ENCODE results near the gene MLXIP.
"Not testable (repeated sequence)": the region's sequence is repeated elsewhere in the genome, so short reads cannot be mapped to it uniquely, and the experiment has no call there.

The MLXIP gene

DNA sequence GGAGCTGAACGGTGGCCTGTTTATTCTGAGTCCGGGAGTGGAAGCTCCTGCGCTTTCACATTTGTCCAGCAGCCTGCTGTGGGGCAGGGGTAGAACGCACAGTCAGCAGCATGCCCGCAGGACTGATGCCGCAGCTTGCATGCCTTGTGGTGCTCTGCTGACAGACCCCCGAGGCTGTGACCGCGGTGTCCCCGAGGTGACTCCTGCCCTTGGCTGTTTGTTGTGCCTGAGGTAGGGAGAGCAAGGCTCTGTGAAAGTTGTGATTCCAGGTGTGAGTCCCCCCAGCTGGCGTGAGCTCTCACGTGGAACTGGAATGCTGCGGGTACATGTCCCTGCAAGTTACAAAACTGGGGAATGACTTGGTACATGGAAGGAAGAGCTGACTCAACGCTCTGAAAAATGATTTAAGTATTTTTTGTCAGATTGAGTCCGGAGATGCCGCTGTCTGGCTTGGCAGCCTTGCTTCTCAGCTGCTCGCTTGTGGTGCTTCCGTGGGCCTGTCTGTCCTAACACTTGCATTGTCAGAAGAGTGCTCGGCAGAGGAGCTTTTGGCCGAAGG lies 18.1 kb downstream of the MLXIP start:
- peak; percentile 65 for DNase-seq

DNA sequence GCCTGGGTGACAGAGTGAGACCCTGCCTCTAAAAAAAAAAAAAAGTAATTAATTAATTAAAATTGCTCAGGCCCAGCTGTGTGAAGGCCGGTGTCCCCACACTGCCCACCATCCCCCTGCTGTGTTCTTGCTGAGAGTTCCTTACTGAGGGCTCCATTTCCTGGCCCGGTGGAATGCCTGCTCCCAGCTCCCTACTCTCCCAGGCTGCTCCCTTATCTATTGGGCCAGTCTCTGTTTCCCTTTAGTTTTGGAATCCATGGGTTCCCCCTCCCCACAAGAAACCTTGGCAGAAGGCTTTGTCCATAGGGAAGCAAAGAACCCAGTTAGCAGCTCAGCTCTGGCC lies 19.0 kb downstream of the MLXIP start:
- DNase-seq, result no peak

DNA sequence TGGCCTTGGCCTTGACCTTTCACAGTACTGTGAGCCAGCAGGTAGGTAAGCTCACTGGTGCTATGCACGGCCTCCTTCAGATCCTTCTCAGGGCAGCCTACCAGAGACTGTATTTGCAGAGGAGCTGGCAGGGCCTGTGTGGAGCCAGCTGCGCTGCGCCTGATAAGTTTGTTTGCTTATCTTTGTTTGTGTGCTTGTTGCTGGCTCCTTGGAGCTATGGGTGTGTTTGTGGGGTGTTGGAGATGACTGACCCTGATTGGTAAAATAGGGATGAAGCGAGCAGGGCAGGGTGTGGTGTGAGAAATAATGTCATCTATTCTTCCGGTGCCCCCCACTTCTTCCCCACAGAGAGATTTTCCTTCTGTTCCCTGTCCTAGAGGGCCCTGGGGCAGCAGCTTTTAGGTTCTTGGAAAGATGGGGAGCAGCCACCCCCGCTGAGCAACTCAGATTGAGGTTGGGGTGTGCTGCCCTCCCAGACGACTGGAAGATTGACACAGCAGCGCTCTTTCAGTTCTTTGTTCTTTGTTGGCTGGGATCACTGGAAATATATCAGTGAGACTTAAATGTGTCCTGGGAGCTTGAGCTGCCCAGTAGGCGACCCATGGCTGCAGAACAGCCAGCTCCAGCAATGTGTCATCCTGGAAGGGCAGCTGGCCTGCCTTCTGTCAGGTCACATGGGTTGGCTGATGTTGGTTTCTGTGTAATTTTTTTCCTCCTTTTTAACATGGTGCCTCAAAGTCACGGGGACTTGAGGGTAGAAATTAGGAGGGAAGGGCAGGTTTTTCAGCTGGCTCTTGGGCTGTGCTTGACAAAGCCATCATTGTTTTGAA lies 19.6 kb downstream of the MLXIP start:
- peak; percentile 75 for DNase-seq

GRCh38 chr12:122099280-122099749 lies 20.8 kb downstream of the MLXIP start:
- DNase-seq, result no peak

DNA sequence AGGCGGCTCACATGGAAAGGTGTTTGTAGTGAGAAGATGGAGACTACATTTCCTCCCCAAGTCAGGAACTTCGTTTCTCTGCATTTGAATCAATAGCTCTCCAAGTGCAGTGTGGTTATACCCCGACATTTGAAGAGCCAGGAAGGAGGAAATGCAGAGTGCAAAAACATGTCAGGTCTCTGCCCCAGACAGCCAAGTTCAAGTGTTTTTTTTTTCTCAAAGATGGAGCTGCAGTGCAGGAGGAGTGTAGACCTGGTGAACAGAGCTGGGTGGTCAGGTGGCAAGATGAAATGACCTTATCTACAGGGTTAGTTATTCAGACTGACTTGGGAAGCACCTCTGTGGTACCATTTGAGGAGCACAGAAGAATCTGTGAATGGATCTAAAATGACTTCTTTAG lies 21.3 kb downstream of the MLXIP start:
- no peak for DNase-seq

DNA sequence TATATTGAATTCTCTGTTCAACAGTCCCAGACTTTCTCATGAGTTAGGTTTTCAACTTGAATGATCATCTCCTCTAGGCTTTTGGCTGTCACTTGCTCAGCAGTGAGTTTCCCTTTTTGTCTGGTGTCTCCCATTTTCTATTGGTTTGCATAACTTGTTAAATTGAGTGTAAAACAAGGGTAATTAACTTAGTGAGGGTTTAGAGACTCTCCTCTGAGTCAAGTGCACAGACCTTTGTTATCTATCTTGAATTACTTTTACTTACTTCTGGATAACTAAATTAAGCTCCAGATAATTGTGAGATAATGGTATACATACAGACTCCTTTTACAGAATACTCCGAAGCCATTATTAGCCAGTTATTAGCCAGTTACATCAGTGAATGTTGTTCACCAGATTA lies 22.0 kb downstream of the MLXIP start:
- DNase-seq, result peak; percentile 58

DNA sequence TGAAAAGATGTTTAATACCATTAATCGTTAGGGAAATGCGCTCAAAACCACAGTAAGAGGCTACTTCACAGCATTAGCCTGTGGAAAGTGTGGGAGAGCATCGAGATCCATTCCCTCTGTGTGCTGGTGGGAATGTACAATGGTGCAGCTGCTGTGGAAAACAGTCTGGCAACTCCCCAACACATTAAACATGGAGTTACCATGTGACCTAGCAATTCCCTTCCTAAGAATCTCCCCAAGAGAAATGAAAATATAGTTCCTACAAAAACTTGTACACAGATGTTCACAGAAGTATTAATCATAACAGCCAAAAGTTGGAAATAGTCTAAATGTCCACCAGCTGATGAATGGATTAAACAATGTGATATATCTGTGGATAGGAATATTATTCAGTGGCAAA lies 23.8 kb downstream of the MLXIP start:
- DNase-seq, result no peak

DNA sequence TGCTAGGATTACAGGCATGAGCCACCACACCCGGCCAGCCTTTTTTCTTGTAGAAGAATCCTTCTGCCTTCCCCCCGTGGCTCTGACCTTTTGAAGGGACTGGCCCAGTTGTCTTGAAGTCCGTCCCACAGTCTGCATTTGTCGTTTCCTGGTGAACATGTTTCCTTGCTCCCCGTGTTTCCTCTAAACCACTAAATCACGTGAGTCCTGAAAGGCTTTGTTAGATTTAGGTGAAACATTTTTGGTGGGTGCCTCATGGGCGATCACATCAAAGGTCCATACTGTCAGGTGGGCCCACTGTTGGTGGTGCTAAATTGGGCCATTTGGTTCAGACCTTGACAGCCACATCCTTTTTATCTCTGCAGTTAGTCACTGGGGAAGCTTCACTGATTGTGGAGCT lies 26.3 kb downstream of the MLXIP start:
- no peak for DNase-seq

- not testable (repeated sequence) for DNase-seq
Measured at GRCh38 chr12:122105496-122105895, 26.9 kb downstream of the MLXIP start.

DNA sequence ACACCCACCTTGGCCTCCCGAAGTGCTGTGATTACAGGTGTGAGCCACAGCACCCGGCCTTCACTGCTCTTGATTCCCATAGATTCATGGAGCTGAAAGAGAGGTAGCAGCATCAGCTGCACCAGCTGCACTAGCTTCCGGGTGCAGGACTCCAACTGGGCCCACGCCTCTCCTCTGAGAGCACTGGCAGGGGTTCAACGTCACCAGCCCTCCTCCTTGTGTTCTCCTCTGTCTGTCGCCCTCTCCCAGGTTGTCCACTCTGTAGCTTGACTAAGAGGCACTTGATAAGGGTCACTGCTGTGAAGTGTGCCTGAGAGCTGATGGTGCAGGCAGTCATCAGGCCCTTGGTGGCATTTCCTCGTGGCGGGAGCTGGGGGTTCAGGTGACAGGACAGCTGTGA lies 28.3 kb downstream of the MLXIP start:
- DNase-seq, result no peak

GRCh38 chr12:122107261-122107660 lies 28.7 kb downstream of the MLXIP start:
- DNase-seq, result no peak

DNA sequence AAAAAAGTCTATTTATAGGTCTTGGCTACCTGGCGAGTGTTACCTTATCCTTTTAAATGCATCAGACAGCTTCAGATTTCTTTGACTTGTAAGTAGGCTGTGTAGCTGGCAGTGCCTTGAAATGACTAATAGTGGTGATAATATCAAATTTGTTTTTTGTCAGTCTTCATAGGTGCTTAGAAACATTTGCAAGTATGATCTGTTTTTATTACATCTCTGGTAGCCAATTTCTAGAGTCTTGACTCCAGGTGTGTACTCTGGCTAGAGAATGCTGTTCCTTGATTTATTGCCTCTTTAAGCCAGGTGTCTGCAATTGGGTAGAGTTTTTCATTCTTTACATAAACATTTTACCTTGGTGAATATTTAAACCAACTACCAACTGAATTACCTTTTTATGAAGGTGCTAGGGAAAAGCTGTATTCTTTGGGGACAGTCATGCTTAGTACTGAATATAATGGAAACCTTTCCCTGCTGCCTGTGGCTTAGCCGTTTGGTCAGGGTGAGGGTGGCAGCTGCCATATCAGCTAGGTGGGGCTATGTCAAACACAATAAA lies 32.6 kb downstream of the MLXIP start:
- DNase-seq, result peak; percentile 95

GRCh38 chr12:122116707-122117535 lies 38.4 kb downstream of the MLXIP start:
- no peak for DNase-seq

GRCh38 chr12:122117979-122118378 lies 39.4 kb downstream of the MLXIP start:
- no peak for DNase-seq

GRCh38 chr12:122121341-122121740 lies 42.8 kb downstream of the MLXIP start:
- DNase-seq, result not testable (repeated sequence)

GRCh38 chr12:122121745-122122144 lies 43.2 kb downstream of the MLXIP start:
- no peak for DNase-seq

DNA sequence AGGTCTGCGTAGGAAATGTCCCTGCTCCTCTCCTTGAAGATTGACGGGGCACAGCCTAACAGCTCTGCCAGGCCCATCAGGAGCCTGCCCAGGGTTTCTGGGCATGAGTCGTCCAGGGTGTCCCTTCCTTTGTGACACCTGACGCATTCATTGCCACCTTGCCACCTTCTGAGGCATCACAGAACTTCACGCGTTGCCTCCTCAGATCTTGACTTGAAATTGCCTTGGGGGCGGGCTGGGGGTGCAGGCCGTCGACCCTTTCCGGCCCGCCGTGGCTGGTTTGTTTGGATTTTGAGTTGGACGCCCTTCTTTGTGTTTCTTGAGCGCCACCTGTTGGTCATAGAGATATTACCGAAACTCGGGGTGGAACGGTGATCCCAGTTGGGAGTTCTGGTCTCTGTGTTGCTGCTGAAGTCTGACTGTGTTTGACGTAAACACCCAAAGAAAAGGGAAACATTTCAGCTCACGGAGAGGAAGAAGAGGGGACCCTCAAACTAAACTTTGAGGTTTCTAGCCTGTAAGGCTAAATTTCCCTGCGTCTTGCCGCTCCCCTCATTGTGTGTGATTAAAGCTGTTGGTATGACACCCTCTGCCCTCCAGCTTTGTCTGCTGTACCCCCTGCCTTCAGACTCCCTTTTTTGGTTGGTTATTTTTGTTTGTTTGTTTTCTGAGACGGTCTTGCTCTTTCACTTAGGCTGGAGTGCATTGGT lies 44.6 kb downstream of the MLXIP start:
- peak; percentile 49 for DNase-seq

DNA sequence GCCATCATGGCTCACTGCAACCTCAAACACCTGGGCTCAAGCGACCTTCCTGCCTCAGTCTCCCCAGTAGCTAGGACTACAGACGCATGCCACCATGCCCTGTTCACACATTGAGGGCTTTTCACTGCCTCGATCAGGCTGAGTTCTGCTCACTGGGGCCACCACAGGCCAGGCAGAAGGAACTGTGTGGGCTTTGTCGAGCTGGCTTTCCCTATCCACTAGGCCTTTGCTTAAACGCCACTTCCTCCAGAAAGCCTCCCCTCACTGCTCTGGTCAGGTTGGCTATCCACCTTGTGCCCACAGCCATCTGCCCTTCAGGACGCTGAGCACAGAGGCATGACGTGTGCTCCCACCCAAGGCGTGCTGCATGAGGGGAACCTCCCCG lies 45.2 kb downstream of the MLXIP start:
- DNase-seq, result no peak

DNA sequence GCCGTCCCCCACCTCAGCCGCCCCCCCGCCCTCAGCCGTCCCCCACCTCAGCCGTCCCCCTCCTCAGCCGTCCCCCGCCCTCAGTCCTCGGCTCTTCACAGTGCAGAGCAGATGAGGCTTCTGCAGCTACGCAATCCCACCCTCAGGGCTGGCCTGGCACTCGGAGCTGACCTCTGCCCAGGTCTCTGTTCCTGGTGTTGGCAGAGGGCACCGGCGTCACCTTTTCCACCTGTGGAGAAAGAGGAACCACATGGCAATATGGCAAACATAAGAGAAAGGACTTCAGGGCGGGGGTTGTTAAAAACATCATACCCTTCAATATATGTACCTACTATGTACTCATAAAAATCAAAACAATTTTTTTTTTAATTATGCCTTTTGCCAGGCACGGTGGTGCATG lies 45.8 kb downstream of the MLXIP start:
- no peak for DNase-seq

GRCh38 chr12:122125452-122126341 lies 47.1 kb downstream of the MLXIP start:
- no peak for DNase-seq

DNA sequence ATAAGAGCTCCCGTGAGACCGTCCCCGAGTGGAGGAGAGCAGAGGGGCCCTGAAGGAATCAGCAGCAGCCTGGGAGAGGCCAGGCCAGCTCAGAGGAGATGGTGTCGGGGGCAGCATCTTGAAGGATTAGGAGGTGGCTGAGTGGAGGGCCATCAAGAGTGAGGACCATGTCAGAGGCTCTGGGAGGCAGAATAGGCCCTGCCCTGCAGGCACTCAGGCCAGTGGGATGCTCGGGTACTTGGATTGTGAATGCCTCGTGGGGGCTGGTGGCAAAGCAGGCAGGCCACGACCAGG lies 47.7 kb downstream of the MLXIP start:
- DNase-seq, result no peak
